ENCODE measurements around the gene AP5S1. TPM values are rescaled to one million over a fixed set of nuclear protein-coding genes. Genes with fewer than 3 reads are reported as not detected.

Gene AP5S1
- total and polyA plus RNA-seq, 2 of the 13 experiments (the other 11 are each of a cell fraction or from before 2014, with no cell fraction given) = 7.9 to 23.2 TPM

DNA sequence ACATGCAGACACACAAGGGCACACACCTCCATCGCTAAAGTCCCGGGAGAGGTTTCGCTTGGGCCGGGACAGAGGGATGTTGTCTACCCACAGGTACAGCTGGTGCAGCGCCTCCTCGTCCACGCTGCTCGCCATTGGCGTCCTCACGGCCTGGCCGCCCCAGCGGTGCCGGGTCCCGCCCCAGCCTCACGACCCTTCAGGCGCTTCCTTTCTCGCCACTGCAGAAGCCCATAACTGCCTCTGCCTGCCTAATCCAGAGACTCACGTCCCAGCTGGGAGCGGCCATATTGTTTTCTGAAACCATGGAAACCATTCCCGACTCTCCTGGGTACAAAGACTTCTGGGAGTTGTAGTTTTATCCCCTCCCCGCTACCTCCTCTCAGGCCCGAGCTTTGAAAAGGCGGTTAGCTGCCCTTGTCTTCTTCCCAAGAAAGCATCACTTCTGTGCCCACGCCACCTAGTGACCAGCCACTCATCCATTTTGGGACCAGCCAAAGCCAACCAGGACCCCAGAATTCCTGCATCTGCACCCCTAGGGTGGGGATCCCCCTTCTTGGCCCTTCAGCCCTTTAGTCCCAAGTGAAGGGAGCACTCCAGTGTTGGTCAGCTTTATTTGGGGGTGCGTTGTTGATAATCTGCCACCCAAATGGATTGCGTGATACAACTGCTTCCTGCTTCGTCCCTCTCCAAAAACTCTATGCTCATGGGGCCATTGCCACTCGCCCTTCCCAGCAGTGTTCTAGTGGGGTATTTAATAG lies 39.0 kb upstream of the AP5S1 start, which contains the start of gene SPEF1 (continued):
- TF ChIP-seq, protein P1, sequence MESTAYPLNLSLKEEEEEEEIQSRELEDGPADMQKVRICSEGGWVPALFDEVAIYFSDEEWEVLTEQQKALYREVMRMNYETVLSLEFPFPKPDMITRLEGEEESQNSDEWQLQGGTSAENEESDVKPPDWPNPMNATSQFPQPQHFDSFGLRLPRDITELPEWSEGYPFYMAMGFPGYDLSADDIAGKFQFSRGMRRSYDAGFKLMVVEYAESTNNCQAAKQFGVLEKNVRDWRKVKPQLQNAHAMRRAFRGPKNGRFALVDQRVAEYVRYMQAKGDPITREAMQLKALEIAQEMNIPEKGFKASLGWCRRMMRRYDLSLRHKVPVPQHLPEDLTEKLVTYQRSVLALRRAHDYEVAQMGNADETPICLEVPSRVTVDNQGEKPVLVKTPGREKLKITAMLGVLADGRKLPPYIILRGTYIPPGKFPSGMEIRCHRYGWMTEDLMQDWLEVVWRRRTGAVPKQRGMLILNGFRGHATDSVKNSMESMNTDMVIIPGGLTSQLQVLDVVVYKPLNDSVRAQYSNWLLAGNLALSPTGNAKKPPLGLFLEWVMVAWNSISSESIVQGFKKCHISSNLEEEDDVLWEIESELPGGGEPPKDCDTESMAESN (CRISPR knock-in tag; conservative IDR thresholded peaks at IDR 0.05) = no peak
- no peak for TF ChIP-seq JUND (CRISPR knock-in tag; IDR thresholded peaks at IDR 0.05)
- TF ChIP-seq ZKSCAN5 (CRISPR knock-in tag; IDR thresholded peaks at IDR 0.05) = no peak
- TF ChIP-seq ISX (CRISPR knock-in tag; conservative IDR thresholded peaks at IDR 0.05) = no peak
- no peak for TF ChIP-seq PREB (CRISPR knock-in tag; IDR thresholded peaks at IDR 0.05)
- TF ChIP-seq PHF20 (CRISPR knock-in tag; IDR thresholded peaks at IDR 0.05) = no peak; the same call in 1 of the 2 replicates
- TF ChIP-seq KLF16 (CRISPR knock-in tag; IDR thresholded peaks at IDR 0.05) = no peak
- TF ChIP-seq, protein P2, sequence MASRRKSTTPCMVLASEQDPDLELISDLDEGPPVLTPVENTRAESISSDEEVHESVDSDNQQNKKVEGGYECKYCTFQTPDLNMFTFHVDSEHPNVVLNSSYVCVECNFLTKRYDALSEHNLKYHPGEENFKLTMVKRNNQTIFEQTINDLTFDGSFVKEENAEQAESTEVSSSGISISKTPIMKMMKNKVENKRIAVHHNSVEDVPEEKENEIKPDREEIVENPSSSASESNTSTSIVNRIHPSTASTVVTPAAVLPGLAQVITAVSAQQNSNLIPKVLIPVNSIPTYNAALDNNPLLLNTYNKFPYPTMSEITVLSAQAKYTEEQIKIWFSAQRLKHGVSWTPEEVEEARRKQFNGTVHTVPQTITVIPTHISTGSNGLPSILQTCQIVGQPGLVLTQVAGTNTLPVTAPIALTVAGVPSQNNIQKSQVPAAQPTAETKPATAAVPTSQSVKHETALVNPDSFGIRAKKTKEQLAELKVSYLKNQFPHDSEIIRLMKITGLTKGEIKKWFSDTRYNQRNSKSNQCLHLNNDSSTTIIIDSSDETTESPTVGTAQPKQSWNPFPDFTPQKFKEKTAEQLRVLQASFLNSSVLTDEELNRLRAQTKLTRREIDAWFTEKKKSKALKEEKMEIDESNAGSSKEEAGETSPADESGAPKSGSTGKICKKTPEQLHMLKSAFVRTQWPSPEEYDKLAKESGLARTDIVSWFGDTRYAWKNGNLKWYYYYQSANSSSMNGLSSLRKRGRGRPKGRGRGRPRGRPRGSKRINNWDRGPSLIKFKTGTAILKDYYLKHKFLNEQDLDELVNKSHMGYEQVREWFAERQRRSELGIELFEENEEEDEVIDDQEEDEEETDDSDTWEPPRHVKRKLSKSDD (CRISPR knock-in tag; IDR thresholded peaks at IDR 0.05; ENCODE audit: low read depth) = peak; percentile 93
- TF ChIP-seq CBFB (CRISPR knock-in tag; IDR thresholded peaks at IDR 0.05) = no peak; the same call in 1 of the 2 replicates
- no peak for TF ChIP-seq ZNF713 (CRISPR knock-in tag; IDR thresholded peaks at IDR 0.05)
- TF ChIP-seq RXRA (CRISPR knock-in tag; IDR thresholded peaks at IDR 0.05) = peak; percentile 32; the same call in 1 of the 2 replicates
- TF ChIP-seq IRF2 (CRISPR knock-in tag; IDR thresholded peaks at IDR 0.05) = peak; percentile 95
- no peak for TF ChIP-seq GMEB2 (CRISPR knock-in tag; IDR thresholded peaks at IDR 0.05; ENCODE audit: low read depth)
- TF ChIP-seq CC2D1A (CRISPR knock-in tag; IDR thresholded peaks at IDR 0.05) = no peak
- no peak for TF ChIP-seq FOXM1 (CRISPR knock-in tag; IDR thresholded peaks at IDR 0.05)
- TF ChIP-seq ZNF660 (CRISPR knock-in tag; IDR thresholded peaks at IDR 0.05; ENCODE audit: borderline replicate concordance, low read depth) = no peak
- peak; percentile 95 for TF ChIP-seq ZNF501 (CRISPR knock-in tag; IDR thresholded peaks at IDR 0.05)
- TF ChIP-seq RFXANK (CRISPR knock-in tag; IDR thresholded peaks at IDR 0.05) = no peak
- TF ChIP-seq ZNF326 (CRISPR knock-in tag; IDR thresholded peaks at IDR 0.05; ENCODE audit: borderline replicate concordance) = no peak
- TF ChIP-seq ZBTB1 (CRISPR knock-in tag; IDR thresholded peaks at IDR 0.05; ENCODE audit: borderline replicate concordance) = no peak
- 0 out of 2 replicates have a peak, but pooled peaks have one; percentile 41 for TF ChIP-seq ZFP90 (CRISPR knock-in tag; IDR thresholded peaks at IDR 0.05; ENCODE audit: borderline replicate concordance)
- TF ChIP-seq SAFB2 (CRISPR knock-in tag; IDR thresholded peaks at IDR 0.05; ENCODE audit: borderline replicate concordance, low read depth) = peak; percentile 34; the same call in 1 of the 2 replicates
- no peak for TF ChIP-seq ATF3 (CRISPR knock-in tag; IDR thresholded peaks at IDR 0.05)

All from HepG2 (cell line).